Measurements from ENCODE around the gene TUFM.

TUFM gene

DNA sequence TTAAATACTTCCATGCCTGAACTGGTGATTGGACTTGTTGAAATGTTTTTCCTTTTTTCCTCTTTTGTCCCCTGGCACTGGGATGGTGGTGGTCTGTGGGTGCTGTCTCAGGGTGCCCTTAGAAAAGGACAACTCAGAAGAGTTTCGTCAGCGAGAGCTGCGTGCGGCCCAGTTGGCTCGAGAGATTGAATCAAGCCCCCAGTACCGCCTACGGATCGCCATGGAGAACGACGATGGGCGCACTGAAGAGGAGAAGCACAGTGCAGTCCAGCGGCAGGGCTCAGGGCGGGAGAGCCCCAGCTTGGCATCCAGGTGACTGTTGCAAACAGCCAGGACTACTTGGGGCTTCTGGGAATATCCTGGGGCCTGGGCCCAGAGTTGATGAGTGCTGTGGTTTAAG lies 16.4 kb downstream of the TUFM start:
- no peak overlapping the region for H3K4me3 ChIP-seq (ENCODE audit: low read length)
- no peak for TF ChIP-seq CTCF (conservative IDR thresholded peaks at IDR 0.05; ENCODE audit: low read depth, low read length)
- no peak for DNase-seq (ENCODE audit: low read depth)

DNA sequence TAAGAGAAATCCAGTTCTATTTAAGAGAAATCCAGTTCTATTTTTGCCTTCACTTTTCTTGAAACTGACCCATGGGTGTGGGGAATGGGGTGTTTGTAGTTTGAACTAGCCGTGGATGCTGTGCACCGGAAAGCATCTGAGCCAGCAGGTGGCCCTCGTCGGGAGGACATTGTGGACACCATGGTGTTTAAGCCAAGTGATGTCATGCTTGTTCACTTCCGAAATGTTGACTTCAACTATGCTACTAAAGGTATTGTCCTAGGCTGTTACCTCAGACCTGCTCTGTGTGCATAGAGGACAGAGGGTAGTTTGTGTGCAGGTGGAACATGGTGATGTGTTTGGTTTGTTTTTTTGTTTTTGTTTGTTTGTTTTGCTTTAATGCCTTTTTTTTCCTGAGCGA lies 20.0 kb downstream of the TUFM start:
- no peak overlapping the region for H3K4me3 ChIP-seq (ENCODE audit: low read length)
- TF ChIP-seq CTCF (conservative IDR thresholded peaks at IDR 0.05; ENCODE audit: low read depth, low read length) = no peak
- no peak for DNase-seq (ENCODE audit: low read depth)

GRCh38 chr16:28824717-28824973 lies 21.5 kb downstream of the TUFM start:
- DNase-seq (ENCODE audit: low read depth) = no peak
- TF ChIP-seq CTCF (conservative IDR thresholded peaks at IDR 0.05; ENCODE audit: low read depth, low read length) = no peak

GRCh38 chr16:28823873-28824716 lies 22.1 kb downstream of the TUFM start:
- H3K4me3 ChIP-seq (ENCODE audit: low read length) = peak overlapping the region; percentile 93
- DNase-seq (ENCODE audit: low read depth) = peak; percentile 93
- TF ChIP-seq CTCF (conservative IDR thresholded peaks at IDR 0.05; ENCODE audit: low read depth, low read length) = no peak

More at GRCh38 chr16:28824717-28824973, 21.5 kb downstream of the TUFM start:
- peak overlapping the region; percentile 93 for H3K4me3 ChIP-seq (ENCODE audit: low read length)

GRCh38 chr16:28823291-28823872 lies 22.8 kb downstream of the TUFM start:
- no peak for DNase-seq (ENCODE audit: low read depth)
- peak overlapping the region; percentile 93 for H3K4me3 ChIP-seq (ENCODE audit: low read length)
- no peak for TF ChIP-seq CTCF (conservative IDR thresholded peaks at IDR 0.05; ENCODE audit: low read depth, low read length)

- TF ChIP-seq CTCF (conservative IDR thresholded peaks at IDR 0.05; ENCODE audit: low read depth, low read length) = no peak
- peak; percentile 88 for DNase-seq (ENCODE audit: low read depth)
- H3K4me3 ChIP-seq (ENCODE audit: low read length) = peak within 1 kb of the TSS; percentile 93
These were observed 23.4 kb downstream of the TUFM start, which contains the start of gene ATXN2L for GRCh38 chr16:28822520-28823290. Gene ATXN2L (plus strand): TSS chr16:28822999. CDS start chr16:28823260, 261 bp downstream.

Measured in retinal pigment epithelial cell (primary cell).